ENCODE results near the gene MASP2.

DNA sequence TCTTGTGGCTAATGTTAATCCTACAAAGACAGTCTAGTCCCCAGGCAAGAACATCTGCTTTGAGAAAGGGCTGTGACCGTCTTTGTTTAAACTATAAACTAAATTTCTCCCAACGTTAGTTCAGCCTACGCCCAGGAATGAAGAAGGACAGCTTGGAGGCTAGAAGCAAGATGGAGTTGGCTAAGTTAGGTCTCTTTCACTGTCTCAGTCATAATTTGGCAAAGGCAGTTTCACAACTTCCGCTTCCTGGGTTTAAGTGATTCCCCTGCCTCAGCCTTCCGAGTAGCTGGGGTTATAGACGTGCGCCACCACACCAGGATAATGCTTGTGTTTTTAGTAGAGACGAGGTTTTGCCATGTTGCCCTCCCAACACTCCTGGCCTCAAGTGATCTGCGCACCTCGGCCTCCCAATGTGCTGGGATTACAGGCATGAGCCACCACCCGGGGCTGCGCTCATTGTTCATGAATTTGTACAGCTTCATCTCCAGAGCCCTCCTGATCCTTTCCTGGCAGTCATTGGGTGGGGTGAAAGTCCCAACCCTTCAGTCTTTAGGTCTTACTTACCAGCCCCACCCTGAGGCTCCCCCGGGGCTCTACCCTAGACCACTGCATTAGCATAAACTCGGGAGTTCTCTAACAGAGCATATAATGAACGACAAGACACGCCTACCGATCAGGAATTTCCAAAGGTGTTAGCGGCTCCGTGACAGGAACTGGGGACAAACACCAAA is 4.9 kb upstream of the MASP2 start:
- TF ChIP-seq CTCF (IDR thresholded peaks at IDR 0.05) = no peak
- TF ChIP-seq EP300 (IDR thresholded peaks at IDR 0.05) = no peak
- TF ChIP-seq POLR2A (IDR thresholded peaks at IDR 0.05) = no peak
- no peak for TF ChIP-seq POLR2AphosphoS5 (IDR thresholded peaks at IDR 0.05)
